ENCODE measurements around the gene RPS6KL1.

RPS6KL1 gene

DNA sequence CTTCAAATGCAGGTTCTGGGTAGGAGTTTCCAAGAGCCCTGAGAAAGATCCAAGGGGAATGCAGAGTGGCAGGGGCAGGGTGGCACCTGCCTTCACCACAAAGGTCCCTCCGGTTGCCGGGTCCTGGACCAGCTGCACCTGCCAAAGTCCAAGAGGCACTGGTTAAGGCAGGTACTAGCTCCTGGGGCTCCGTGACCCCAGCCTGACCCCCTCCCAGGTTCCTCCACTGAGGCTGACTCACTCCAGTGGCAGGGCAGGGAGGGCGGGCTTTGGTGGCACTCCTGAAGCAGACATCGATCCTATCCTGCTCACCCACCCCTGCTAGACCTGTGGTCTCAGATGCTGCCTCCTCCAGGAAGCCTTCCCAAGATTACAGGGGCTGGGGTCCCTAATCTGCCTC is 11.4 kb downstream of the RPS6KL1 start:
- DNase-seq (ENCODE audit: low read depth), result no peak

DNA sequence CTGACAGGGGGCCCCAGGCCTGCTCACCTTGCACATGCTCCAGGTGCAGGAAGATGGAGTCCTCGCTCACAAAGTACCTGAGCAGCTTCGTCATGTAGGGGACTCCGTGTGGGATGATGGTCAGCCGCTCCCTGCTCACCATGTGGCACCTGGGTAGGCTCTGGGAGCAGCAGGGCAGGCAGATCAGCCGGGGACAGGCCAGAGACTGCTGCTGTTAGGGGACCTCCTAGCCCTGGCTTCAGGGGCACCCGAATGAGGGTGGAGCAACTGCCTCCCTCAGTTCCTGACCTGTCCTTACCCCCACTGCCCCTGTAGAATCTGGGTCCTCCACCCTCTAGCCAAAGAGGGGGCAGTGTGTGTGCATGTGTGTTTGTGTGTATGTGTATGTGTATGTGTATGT is 11.8 kb downstream of the RPS6KL1 start:
- no peak for DNase-seq (ENCODE audit: low read depth)

DNA sequence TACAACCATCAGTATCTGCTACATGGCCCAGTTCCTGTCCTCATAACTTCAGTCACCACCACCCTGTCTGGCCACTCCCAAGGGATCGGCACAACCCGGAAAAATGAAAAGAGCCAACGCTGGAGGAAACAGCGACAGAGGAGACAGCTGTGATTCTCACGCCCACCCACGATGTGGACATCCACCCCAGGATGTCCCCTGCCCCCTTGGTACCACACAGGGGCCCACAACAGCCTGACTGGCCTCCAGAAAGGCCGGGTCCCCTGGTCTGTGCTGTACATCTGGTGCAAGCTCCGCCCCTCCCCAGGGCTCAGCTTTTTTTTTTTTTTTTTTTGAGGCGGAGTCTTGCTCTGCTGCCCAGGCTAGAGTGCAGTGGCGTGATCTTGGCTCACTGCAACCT is 12.5 kb downstream of the RPS6KL1 start:
- no peak for DNase-seq (ENCODE audit: low read depth)

DNA sequence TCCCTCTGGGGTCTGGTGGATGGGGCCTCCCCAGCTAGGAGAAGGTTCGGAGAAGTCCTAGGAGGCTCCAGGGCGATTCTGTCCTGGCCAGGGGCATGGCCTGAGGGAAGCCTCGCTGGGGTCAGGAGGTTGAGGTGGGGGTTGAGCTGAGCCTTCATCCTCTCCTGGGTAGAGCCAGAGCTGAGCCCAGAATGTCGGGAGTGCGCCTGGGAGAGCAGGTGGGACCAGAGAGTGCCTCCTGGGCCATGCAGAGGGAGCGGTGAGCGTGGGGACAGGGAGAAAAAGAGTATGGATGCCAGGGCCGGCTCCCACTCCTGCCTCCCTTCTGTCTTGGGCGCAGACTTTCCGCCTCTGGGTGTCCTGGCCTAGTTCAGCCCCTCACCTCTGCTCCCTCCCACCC is 13.1 kb downstream of the RPS6KL1 start:
- no peak for DNase-seq (ENCODE audit: low read depth)

DNA sequence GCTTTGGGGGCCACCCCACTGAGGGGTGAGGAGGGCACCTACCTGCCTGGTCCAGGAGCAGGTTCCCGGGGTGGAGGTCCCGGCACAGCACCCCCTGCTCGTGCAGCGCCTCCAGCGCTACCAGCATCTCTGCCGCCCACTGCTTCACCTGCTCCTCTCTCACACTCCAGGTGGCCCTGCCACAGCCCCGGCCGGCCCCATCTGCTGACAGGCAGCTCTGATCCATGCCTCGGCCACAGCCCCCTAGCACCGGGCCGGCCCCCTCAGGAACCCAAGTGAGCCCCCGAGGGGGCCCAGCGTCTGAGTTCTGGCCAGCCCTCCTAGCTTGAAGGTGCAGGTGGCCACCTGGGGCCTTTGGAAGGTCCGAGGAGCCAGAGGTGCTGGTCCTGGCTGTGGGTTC is 13.6 kb downstream of the RPS6KL1 start:
- DNase-seq (ENCODE audit: low read depth), result no peak

DNA sequence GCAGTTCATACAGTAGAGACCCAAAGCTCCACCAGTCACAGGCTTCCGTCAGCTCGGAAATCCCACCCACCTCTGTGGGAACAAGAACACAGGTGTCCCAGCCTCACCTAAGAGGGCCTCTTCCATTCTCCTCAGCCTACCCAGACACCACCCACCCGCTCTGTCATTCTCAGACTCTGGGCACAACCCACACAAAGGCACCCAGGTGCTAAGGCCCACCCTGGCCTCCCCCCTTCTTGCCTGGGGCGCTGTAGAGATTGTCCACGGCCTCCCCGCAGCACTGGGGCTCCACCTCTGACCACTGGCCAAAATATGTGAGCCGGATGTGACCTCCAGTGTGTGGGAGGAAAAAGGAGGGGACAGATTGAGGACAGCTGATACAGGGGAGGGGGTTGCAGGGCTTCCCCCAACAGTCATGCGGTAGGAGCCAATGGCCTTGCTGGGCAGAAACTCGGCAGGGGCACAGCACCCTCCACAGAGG is 14.2 kb downstream of the RPS6KL1 start:
- DNase-seq (ENCODE audit: low read depth), result no peak

DNA sequence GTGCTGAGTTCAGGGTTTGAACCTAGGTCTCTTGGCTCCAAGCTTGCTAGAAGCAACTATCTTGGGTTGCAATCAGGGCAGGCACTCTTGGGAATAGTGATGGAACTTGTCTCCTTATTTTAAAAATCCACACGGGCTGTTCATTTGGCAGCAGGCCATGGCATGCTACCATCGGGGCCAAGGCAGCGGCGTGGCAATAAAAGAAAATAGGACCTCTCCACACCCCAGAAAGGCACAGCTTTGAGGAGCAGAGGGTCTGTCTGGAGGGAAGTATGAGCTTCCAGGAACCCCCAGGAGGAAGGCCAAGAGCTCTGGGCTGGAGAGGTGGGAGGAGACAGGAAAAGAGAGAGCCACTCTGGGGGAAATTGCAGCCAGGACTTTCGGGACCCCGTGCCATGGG is 15.3 kb downstream of the RPS6KL1 start:
- DNase-seq (ENCODE audit: low read depth), result no peak

DNA sequence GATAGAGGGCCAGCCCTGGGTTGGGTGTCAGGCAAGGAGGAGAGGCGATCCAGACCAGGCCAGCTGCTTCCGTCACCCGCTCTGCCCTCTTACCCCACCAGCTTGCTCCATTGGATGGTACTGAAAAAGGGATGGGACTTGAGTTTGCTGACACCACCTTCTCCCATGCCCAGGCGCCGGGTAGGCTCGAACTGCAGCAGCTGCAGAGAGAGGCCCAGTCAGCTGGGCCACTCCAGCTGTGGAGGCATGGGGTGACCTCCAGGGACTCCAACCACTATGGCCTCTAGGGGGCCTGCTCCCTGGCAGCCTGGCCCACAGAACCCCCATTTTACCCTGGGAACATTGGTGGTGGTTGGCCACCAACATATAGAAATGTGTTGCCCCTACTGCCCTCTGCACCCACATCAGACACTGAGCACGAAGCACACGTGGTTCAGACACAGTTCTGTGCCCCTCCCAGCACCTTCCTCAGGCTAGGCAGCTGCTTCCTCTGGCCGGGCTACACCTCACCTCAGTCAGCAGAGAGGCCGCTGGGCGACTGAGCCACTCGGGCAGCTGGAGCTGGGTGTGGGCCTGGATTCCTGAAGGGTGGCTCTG is 16.0 kb downstream of the RPS6KL1 start:
- DNase-seq (ENCODE audit: low read depth), result no peak

DNA sequence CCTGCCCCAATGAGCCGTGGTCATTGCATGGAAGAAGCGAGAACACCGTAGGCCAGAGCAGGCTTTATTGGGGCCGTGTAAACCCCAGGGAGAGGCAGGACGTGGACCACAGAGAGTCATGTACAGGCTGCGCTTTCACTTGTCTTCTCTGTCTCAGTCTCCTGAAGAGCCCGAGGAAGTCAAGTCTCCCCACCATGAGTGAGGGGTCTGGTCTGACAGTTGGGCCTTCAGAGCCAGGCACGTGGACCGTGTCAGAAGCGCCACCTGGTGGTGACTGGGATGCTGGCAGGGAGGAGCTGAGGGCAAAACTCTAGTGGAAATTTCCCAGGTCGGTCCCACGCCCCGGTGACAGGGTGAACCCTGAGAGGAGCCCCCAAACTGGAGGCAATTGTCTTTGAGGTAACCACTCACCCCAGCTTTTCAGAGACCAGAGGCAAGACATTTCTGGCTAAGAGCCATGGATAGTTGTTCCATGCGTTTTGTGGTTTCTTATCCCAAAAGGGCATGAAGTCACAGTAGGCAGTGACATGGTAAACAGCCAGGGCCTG is 17.4 kb downstream of the RPS6KL1 start:
- peak; percentile 17 for DNase-seq (ENCODE audit: low read depth)

DNA sequence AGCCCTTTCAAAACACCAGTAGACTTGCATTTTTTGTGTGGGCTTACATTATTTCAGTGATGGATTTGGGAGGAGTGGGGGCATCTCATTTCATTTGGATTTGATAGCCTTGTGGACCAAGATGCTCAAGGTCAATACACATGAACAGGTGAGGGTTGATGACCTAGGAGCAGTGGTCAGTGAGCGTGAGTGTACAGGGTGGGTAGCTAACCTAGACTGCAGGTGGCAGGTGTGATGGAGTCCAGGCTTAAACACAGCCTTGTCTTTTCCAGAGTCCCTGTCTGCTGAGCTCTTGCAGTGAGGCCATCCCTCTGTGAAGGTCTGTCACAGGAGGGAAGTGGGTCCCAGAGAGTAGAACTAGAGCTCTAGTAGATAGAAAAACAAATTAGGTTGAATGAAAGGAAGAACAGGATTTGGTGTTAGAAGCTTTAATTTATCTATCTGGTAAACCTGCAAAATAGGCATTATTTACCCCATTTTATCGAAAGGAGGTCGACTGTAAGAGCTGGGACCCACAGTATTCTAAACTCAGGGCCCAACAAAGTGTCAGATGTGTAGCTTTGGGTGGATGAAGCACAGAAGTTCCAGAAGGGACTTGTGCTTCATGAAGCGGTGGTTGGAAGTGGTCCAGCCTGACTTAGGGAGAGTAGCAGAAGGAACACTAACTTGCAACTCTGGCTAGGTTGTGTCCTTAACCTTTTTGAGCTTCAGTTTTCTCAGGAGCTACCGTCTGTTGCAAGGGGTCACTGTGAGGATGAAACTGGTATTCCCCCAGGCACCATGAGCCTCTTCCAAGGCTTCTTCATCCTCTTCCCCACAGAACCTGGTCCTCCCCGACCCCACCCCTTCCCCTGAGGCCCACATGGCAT is 18.2 kb downstream of the RPS6KL1 start:
- no peak for DNase-seq (ENCODE audit: low read depth)

DNA sequence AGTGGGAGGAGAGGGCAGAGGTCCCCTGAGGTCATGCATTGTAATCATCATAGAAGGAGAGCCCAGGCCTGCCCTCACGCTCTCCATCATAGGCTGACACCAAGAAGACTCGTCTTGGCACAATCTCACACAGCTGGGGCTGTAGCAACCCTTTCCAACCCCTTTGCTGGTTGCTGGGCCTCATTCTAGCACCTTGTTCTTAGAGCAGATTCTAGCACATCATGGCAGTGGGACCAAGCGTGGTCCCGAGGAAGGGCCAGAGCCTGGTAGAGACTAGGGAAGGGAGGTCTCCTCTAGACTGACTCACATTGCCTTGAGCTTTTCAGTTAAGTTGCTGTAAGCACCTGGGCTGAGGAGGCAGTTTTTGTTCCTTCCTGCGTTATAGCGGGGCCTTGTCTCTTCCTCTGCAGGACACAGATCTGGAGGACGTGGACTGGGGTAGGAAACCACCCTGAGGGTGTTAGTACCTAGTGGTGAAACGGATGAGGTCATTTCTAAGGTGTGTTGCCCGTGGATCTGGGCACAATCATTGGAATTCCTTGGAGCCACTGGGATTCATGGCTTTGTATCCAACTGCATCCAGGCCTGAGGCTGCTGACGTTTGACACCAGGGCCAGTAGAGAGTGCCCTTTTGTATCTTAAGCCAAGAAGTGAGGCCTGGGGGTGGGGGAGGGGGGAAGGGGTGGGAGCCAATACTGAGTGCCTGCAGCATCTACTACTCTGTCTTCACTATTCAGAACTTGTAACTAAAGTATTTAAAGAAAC is 19.9 kb downstream of the RPS6KL1 start:
- no peak for DNase-seq (ENCODE audit: low read depth)

DNA sequence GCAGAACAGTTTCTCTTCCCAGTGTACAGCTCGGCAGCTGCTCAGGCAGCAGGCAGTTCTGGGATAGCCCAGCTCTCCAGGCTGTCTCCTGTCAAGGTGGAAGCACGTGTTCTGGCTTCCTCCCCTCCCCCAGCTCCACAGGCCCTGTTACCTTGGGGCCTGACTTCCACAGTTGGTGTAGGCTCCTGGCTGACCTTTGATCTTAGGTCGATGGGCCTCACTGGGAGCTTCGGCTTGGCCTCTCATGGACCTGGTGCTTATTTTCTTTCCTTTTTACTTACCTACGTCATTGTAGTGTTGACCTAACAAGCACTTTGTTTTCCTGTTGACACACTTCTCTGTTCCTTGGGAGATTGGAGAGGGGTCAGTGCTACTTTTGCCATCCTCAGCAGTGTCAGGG is 24.4 kb downstream of the RPS6KL1 start:
- DNase-seq (ENCODE audit: low read depth), result no peak

DNA sequence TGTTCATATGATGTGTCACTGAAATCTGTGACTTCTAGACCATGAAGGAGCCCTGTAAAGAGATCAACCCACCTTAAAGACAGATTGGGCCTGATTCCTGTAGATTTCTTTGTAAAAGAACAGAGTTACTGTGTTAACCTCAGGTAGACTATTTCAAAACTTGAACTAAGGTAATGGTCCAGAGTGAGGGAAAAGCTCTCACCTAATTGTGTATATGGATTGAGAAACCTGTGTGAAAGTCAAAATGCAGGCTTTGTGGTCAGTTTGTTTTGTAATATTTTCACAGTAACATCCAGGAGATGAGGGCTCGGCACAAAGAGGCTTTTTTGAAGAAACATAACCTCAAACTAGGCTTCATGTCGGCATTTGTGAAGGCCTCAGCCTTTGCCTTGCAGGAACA is 25.0 kb downstream of the RPS6KL1 start:
- no peak for DNase-seq (ENCODE audit: low read depth)

DNA sequence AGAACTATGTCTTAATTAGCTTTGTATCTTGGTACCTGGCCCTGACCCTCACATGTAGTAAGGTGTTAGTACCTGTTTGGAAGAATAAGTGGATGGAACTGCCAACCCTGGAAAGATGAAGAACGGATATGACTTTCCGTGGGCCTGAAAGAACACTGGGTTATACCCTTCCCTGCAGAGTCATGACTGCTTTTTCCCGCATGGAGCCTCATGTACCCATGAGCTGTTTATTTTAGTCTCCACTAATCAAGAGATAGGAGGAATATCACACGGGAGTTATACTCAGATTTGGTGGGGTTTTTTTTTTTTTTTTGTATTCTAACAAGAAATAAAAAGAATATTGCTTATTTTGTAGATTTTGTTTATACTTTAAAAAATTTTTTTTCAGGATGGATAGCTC is 25.4 kb downstream of the RPS6KL1 start:
- DNase-seq (ENCODE audit: low read depth), result no peak

DNA sequence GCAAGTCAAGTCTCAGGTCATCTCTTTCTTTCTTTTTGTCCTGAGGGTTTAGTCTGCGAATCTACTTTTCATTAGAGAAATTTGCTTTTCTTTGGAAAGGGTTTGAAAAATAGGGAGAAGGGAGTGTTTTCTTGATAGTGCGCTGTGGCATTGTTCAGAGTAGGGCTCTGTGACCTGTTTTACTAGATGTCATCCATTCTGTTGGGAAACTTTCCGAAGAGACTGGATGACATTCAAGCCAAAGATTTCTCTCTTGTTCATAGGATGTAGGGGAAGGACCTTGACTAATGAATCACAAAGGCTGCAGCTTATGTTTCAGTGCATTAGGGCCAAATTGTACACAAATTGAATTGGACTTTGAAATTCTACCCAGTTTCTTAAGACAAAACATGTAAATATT is 26.7 kb downstream of the RPS6KL1 start:
- DNase-seq (ENCODE audit: low read depth), result no peak

DNA sequence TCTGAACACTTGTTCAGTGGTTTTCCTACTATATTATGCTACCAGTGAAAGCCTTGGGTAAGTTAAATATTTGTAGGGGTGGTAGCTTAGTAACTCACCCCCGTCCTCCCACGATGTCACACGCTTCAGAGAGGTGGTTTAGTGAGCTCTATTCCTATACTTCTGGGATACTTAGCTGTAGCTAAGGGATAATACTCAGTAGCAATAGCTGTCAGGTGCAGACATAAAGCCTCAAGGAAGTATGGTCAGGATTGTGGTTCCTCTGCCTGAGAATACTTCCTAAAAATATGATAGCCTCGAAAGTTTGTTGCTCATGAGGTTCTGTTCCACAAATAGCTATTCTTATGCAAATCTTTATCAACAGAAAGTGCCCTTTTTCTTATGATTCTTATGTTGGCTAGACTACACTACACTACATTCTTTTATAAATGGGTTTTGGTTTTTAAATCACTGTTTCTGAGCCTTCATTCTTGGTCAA is 29.4 kb downstream of the RPS6KL1 start:
- no peak for DNase-seq (ENCODE audit: low read depth)

DNA sequence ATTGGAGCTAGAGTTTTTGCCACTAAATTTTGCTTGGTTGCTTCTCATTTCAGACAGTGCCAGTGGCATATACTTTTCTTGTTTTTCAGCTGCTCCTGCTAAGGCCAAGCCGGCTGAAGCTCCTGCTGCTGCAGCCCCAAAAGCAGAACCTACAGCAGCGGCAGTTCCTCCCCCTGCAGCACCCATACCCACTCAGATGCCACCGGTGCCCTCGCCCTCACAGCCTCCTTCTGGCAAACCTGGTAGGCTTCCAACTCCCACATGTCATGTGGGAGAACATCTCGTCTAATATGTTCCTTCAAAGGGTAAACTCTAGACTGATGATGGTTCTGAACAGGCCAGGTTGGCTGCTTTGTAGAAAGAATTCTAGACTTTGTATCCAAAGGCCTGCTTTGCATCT is 30.3 kb downstream of the RPS6KL1 start:
- no peak for DNase-seq (ENCODE audit: low read depth)

DNA sequence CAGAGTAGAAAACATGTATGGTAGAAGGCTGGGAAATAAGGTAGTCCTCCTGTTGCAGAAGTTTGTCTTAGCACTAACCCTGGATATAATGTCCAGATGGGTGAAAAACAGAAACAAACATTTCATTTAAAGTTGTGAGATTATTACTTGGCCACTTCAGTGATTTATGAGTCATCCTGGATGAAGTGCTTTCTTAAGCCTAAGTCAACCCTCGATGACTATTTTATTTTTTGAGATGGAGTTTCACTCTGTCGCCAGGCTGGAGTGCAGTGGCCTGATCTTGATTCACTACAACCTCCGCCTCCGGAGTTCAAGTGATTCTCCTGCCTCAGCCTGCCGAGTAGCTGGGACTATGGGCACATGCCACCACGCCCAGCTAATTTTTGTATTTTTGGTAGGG is 31.2 kb downstream of the RPS6KL1 start:
- no peak for DNase-seq (ENCODE audit: low read depth)

DNA sequence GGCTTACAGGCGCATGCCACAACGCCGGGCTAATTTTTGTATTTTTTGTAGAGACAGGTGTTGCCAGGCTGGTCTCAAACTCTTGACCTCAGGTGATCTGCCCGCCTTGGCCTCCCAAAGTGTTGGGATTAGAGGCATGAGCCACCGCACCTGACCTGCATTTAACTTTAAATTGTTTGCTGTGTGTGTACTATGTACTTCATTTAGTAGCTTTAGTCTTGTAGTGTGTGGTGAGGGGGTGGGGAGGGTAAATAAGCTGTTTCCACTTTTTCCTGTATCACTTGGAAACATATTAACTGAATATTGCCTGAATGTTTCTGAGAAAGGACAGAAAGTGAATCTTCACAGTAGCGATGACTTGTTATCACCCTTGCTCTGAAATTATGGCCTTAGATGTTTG is 32.8 kb downstream of the RPS6KL1 start:
- no peak for DNase-seq (ENCODE audit: low read depth)

DNA sequence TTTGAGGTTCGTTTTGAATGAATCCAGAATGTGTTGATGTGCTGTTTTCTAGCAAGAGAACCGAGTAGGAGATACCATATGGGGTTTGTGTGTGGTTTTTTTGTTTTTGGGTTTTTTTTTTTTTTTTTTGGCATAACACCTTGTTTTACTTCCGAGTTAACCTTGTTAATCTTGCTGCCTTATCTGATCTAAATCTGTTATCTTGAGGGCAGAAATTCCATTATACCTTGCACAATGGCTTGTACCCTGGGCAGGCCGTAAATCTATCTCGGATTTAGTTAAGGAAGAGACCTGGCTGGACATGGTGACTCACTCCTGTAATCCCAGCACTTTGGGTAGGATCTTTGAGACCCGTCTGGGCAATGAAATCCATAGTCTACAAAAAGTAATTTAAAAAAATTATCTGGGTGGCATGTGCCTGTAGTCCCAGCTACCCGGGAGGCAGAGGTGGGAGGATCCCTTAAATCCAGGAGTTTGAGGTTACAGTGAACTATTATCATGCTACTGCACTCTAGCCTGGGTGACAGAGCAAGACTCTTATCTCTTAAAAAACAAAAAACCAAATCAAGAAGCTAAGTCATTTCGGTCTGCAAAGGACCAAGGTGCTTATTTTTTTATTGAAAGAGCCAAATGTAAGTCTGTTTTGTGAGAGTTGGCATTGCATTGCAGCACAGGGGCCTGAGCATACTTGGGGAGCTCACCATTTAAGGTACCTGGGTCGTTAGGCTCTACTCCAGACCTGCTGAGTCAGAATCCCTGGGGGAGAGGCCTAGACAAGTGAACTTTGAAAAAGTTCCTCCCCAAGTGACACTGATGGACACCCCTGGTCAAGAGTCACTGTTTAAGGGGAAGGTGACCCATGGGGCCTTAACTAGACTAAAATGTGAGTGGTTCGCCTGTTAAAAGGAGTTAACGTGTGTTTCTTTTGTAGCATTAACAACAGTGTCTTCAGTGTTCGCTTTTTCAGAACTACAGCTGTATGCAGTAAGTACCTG is 34.6 kb downstream of the RPS6KL1 start:
- no peak for DNase-seq (ENCODE audit: low read depth)

DNA sequence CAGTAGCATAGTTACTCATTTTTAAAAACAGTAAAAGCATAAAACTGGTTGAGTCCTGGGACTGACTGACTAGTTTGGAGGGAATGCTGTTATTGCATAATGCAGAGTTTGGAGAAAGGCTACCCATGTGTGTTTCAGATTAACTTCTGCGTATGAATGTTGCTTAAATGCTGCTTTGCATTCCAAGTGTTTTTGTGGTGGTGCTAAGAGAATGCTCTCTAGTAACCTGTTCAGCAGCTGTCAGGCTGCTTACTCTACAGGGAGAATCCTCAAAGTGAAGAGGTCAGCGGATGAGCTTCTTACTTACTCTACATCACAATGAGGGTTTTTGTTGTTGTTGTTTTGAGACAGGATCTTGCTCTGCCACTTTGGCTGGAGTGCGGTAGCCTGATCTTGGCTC is 37.1 kb downstream of the RPS6KL1 start:
- DNase-seq (ENCODE audit: low read depth), result no peak
